ENCODE measurements around the gene IER2. TPM values are rescaled to one million over a fixed set of nuclear protein-coding genes. Genes with fewer than 3 reads are reported as not detected.
A peak's percentile ranks its signal among the peaks of the same experiment; 100 is the strongest.

The IER2 gene
- total and polyA plus RNA-seq, 8 donors = 44.6 to 408 (median 115) TPM

- TF ChIP-seq CTCF (IDR thresholded peaks at IDR 0.05) = no peak
- Histone ChIP-seq H3K36me3 (peaks cover 0 to 28% of the 10 kb centered on the region in 2 donors), H3K27me3 (no peaks in the 10 kb centered on the region), H3K4me3 (no peak overlapping the region), H3K9me3 (no peaks in the 10 kb centered on the region), H3K4me1 (peaks cover 12 to 25% of the 10 kb centered on the region in 2 donors), H3K27ac (no peak overlapping the region)
- no peak for ATAC-seq
- DNase-seq = no peak
- intact Hi-C loops (cut with DNase I) = no loop called here
These were observed 26.9 kb upstream of the IER2 start for GRCh38 chr19:13122980-13123957.

- no peak for DNase-seq
- Histone ChIP-seq H3K27me3 (no peaks in the 10 kb centered on the region), H3K4me1 (no peaks in the 10 kb centered on the region), H3K9me3 (no peaks in the 10 kb centered on the region), H3K4me3 (no peak overlapping the region), H3K36me3 (peaks cover 0 to 21% of the 10 kb centered on the region in 2 donors), H3K27ac (no peak overlapping the region)
- intact Hi-C loops (cut with DNase I) = no loop called here
- ATAC-seq = no peak
- TF ChIP-seq CTCF (IDR thresholded peaks at IDR 0.05) = no peak
These were observed 23.2 kb upstream of the IER2 start for GRCh38 chr19:13127051-13127450.

- ATAC-seq (peak; percentile 8), DNase-seq (no peak)
- no peaks in the 10 kb centered on the region for H3K9me3 ChIP-seq
- H3K27ac ChIP-seq = peak overlapping the region in 1 of 2 donors; percentile 13
- H3K4me1 ChIP-seq = peaks cover 0 to 3% of the 10 kb centered on the region in 2 donors
- TF ChIP-seq CTCF (IDR thresholded peaks at IDR 0.05) = no peak
- H3K27me3 ChIP-seq = no peaks in the 10 kb centered on the region
- H3K4me3 ChIP-seq = no peak overlapping the region
- intact Hi-C loops (cut with DNase I) = no loop called here
- H3K36me3 ChIP-seq = peaks cover 0 to 20% of the 10 kb centered on the region in 2 donors
These were observed 22.2 kb upstream of the IER2 start for GRCh38 chr19:13127811-13128575.

GRCh38 chr19:13128583-13128982, 21.6 kb upstream of the IER2 start:
- Histone ChIP-seq H3K27me3 (no peaks in the 10 kb centered on the region), H3K4me1 (peaks cover 0 to 7% of the 10 kb centered on the region in 2 donors), H3K27ac (peak overlapping the region in 1 of 2 donors; percentile 13), H3K4me3 (no peak overlapping the region), H3K36me3 (peaks cover 0 to 16% of the 10 kb centered on the region in 2 donors), H3K9me3 (no peaks in the 10 kb centered on the region)
- TF ChIP-seq CTCF (IDR thresholded peaks at IDR 0.05) = no peak
- peak; percentile 70 for ATAC-seq
- intact Hi-C loops (cut with DNase I) = no loop called here
- DNase-seq = no peak

- Histone ChIP-seq H3K27me3 (no peaks in the 10 kb centered on the region), H3K4me3 (no peak overlapping the region), H3K36me3 (peaks cover 0 to 15% of the 10 kb centered on the region in 2 donors), H3K4me1 (peaks cover 0 to 14% of the 10 kb centered on the region in 2 donors), H3K27ac (no peak overlapping the region), H3K9me3 (no peaks in the 10 kb centered on the region)
- intact Hi-C loops (cut with DNase I) = no loop called here
- TF ChIP-seq CTCF (IDR thresholded peaks at IDR 0.05) = no peak
- ATAC-seq (no peak), DNase-seq (no peak)
These were observed 20.8 kb upstream of the IER2 start for GRCh38 chr19:13129384-13129783.
